ENCODE measurements around the gene SP7. TPM values are rescaled to one million over a fixed set of nuclear protein-coding genes. Genes with fewer than 3 reads are reported as not detected.
"Not testable (repeated sequence)": the region's sequence is repeated elsewhere in the genome, so short reads cannot be mapped to it uniquely, and the experiment has no call there.

SP7 gene
- total RNA-seq, 1 experiment from 2014 or later, result not detected

DNA sequence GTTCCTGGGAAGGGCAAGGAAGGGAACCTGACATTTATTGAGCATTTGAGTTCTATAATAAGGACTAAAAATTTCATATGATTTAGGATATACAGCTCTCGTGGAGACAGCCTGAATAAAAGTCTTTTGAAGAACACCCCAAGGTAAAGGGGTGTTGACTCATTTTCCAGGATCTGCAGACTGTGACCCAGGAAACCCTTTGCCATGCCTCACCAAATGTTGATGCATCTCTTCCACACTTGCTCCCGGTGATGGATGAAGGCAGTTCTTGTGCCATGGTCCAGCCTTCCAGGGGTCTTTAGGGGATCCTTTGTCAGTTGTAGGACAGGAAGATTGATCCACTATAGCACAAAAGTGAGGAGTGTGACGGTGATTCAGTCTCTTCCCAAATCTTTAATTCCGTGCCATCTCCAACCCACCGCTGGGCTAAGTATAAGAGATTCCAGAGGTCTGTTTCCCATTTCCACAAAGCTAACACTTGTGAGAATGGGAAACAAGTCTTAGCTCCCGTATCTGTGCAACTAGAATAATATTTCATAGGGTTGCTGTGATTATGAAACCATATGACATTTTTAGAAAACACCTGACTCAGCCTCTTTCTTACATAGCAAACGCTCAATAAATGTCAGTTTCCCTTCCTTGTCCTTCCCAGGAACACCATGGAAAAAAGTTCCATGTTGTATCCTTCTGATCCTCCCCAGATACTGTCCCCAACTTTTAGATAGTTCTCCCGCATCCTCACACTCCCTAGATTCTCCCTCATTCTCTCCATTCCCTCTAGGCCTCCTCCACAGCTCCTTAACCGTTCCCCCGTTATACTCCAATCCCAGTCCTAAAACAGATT is 15.6 kb downstream of the SP7 start:
- peak; percentile 39 for DNase-seq (ENCODE audit: low read depth)

DNA sequence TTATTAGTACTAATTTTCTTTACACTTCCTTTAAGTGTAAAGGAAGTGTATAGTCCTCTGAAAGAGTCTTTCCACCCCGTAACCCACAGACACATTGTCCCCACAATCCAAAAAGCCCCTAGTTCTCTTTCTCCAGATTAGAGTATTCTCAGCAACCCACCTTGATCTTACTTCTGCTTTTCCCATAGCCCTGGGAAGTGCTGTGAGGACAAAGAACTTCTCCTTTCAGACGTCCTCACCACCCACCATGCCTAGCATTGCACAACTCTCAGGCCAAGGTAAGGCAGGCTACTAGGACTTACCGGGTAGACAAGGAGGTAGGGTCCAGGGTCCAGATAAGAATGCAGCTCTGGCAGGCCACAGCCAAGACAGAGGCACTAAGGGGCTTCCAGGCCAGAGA is 22.2 kb downstream of the SP7 start:
- no peak for DNase-seq (ENCODE audit: low read depth)

DNA sequence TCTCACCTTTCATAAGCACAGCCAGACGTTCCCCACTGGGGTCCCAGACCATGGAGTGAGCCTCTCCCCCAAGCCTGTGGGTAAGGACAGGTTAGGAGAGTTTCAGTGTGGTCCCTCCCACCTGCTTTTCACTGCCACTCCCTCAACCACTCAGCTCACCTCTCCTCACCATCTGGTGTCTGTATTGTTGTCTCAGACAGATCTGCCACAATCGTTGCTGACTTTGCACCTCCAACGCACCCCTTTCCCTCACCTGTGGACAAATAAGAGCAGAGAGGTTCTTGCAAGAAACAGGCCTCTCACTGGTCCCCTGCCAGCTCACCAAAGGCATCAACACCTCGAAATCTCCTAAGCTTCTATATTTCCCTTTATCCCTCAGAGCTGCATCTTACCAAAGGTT is 27.9 kb downstream of the SP7 start:
- DNase-seq (ENCODE audit: low read depth), result no peak

DNA sequence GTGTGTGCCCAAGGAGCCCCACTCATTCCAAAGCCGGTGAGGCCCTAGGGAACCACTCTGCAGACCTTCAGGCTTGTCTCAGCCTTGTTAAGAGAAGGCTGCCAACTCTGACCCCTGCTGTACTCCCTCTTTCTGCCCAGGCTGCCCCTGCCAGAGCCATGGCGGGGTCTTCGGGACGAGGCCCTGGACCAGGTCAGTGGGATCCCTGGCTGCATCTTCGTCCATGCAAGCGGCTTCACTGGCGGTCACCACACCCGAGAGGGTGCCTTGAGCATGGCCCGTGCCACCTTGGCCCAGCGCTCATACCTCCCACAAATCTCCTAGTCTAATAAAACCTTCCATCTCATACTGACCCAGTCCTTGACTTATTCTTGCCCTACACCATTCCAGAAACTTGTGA is 29.3 kb downstream of the SP7 start:
- DNase-seq (ENCODE audit: low read depth), result no peak

DNA sequence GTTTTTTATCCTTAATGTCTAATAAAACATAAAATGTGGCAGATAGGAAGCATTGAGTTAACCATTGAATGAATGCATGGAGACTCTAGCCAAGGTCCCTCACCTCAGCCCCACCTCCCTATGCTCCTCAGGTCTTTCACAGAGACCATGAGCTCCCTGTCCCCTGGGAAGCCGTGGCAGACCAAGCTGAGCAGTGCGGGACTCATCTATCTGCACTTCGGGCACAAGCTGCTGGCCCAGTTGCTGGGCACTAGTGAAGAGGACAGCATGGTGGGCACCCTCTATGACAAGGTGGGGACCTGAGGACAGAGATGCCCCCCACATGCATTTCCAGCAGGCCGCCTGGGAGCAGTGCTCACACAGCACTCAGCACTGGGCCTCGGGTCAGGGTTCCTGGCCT is 33.3 kb downstream of the SP7 start:
- DNase-seq (ENCODE audit: low read depth), result no peak

DNA sequence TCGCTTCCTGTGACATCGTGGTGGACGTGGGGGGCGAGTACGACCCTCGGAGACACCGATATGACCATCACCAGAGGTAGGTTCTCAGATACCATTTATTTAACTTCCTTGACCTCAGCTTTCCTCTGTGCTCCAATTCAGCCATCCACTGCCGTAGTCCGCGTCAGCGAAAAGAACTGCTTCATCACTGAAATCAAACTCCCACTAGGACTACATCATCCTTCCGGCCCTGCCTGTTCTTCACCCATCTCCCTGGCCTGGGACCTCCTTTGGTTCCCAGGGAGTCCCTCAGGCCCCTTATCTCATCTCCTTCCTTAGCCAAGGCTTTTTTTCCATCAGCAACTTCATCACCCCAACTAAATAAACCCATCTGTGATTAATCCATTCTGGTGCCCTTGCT is 36.0 kb downstream of the SP7 start:
- peak; percentile 51 for DNase-seq (ENCODE audit: low read depth)

DNA sequence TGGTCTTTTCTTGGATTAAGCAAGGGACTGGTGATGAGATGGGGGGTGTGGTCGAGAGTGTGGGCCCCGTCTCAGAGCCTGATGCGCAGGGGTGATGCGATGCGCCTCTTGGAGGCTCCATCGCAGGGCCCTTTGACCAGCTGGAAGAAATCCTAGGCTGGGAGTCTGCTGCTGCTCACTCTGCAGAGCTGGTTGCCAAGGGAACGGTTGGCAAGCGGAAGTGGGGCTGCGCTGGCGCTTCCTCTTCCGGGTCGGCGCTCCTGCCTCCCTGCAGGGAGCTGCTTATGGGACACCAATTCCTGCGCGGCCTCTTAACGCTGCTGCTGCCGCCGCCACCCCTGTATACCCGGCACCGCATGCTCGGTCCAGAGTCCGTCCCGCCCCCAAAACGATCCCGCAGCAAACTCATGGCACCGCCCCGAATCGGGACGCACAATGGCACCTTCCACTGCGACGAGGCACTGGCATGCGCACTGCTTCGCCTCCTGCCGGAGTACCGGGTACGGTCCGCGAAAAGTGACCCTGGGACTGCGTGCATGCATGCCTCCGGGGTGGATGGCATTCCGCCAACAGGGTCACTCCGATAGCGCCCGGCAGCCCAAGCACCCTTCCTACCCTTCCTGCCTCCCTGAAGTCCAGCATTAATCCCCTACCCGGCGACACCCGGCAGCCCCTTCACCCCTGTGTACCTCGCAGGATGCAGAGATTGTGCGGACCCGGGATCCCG is 36.5 kb downstream of the SP7 start, which contains the start of gene MYG1:
Gene MYG1 (plus strand): TSS at position 242 of the 727 bp plus-strand sequence. CDS start 43 bp downstream, at position 285.
- DNase-seq (ENCODE audit: low read depth), result peak; percentile 90

DNA sequence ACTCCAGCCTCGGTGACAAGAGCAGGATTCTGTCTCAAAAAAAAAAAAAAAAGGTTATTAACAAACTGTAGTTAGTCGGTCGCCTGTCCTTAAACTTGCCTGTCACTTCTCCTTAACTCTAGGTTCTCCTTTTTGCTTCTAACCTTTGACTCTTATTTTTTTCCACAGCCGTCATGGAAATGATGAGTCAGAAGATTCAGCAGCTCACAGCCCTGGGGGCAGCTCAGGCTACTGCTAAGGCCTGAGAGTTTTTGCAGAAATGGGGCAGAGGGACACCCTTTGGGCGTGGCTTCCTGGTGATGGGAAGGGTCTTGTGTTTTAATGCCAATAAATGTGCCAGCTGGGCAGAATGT is 37.1 kb downstream of the SP7 start:
- peak; percentile 92 for DNase-seq (ENCODE audit: low read depth)

DNA sequence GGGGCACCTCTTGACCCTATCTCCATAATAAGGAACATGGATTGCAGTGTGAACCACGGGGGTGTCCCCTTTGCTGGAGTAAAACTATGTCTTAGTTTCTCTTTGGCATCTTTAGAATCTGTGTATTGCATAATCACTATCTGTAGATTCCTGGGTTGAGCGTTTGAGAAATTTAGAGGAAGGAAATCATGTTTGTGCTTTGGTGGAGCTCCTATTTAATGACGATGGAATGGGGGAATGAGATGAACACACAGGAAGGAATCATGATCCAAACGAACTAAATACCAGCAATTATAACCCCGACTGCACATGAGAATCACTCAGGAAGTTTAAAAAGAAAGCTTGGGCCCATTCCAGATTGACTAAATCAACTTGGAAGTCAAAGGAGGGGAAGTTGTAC is 38.0 kb downstream of the SP7 start:
- peak; percentile 86 for DNase-seq (ENCODE audit: low read depth)

DNA sequence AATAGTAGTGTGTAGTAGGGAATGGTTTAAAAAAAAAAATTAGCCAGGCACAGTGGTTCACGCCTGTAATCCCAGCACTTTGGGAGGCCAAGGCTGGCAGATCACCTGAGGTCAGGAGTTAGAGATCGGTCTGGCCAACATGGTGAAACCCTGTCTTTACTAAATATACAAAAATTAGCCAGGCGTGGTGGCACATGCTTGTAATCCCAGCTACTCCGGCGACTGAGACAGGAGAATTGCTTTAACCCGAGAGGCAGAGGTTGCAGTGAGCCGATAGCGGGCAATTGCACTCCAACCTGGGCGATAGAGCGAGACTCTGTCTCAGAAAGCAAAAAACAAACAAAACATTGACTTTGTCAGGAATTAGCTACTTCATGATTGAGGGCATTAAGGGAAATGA is 39.0 kb downstream of the SP7 start:
- not testable (repeated sequence) for DNase-seq (ENCODE audit: low read depth)

DNA sequence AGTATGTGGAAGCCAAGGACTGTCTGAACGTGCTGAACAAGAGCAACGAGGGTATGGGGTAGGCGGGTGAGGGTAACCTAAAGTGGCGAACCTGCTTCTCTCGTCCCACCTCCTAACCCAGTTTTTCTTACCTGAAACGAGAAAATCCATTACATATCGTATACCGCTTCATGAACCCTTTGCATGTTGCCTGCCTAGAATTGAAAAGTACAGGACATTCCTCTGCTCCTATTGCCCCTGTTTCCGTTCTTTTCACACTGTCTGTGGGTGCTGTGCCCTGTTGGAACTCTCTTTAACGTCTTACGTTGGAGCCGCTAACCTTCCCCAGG is 40.3 kb downstream of the SP7 start:
- no peak for DNase-seq (ENCODE audit: low read depth)

DNA sequence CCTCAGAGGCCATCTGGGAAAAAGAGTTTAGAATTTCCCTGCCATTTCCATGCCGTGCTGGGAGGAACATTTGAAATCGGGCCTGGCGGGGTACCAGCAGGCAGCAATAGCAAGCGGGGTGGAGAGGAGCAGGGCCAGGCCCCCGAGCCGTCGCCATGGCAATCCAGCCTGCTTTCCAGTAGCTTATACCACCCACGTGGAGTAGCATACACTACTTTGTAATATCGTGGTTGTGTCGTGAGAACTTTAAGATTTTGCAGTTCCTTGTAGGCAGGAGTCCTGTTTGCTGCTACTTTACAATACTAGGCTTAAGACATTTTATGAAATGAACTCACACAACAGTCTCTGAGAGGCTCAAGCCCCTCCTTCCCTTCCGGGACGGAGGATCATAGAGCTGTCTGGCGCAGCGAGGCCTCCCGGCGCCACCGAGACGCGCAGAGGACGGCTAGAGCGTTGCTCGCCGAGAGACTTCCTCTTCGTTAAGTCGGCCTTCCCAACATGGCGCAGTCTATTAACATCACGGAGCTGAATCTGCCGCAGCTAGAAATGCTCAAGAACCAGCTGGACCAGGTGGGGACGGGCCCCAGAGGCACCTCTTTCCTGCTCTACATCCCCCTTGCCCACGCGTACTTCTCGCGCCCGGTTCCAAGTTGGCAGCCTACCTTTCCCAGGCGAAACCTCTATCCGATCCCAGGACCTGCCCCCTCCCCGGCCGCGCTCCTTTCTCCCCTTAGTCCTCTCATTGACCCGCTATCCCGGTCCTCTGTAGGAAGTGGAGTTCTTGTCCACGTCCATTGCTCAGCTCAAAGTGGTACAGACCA is 40.9 kb downstream of the SP7 start, which contains the start of gene PFDN5:
Gene PFDN5 (plus strand): TSS at position 473 of the 821 bp plus-strand sequence. CDS start 26 bp downstream, at position 499.
- peak; percentile 88 for DNase-seq (ENCODE audit: low read depth)

DNA sequence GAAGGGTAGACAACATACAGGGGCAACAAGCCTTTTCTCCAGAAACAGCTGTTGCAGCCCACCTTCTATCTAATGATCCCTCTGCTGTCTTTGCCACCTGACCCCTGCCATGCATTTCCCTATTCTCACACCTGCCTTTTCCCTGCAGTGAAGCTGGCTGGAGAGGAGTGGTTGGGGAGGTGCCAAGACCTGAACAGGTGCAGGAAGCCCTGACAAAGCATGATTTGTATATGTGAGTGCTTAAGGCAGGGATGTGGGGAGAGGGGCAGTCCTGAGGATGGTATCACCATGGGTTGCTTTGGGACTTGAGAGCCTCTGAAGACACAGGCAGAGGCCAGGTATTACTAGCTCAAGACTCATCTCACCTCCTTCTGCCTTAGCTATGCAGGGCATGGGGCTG is 43.7 kb downstream of the SP7 start:
- no peak for DNase-seq (ENCODE audit: low read depth)

DNA sequence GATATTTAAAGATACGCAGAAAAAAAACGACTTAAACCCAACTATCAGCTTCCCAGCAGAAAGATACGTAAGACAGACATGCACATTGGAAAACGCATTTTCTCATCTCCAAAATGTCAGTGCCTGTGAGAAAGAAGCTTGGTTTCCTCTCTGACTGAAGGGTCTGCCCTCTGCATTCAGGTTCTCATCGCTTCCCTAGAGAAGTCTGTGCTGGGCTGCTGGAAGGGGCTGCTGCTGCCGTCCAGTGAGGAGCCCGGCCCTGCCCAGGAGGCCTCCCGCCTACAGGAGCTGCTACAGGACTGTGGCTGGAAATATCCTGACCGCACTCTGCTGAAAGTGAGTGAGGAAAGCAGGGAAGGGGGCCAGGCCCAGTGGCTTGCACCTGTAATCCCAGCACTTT is 45.5 kb downstream of the SP7 start:
- DNase-seq (ENCODE audit: low read depth), result no peak

DNA sequence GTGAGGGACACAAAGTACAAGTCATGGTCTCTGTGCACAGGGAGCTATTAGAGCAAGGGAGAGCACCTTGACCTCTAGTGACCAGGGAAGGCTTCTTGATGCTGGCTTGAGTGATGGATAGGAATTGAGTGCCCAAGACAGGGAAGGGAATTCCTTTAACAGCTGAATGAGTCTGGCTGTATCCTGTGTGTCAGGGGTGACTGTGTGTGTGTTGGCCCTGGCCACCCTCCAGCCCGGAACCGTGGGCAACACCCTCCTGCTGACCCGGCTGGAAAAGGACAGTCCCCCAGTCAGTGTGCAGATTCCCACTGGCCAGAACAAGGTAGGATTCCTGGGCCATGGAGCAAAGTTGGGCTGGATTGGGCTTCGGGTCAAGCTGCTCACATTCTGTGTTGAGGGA is 46.3 kb downstream of the SP7 start:
- peak; percentile 32 for DNase-seq (ENCODE audit: low read depth)

DNA sequence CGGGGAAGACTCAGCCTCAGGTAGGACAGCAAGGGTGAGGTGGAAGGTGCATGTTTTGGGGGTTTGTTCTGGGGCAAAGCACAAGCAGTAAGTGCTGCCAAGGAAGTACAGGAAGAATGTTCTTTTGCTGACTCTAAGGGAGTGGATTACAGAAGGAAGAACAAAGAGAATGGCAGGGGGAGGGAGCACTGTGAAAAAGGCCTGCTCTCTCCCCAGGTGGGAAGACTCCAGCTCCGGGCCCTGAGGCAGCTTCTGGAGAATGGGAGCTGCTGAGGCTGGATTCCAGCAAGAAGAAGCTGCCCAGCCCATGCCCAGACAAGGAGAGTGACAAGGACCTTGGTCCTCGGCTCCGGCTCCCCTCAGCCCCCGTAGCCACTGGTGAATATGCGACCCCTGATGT is 47.8 kb downstream of the SP7 start:
- no peak for DNase-seq (ENCODE audit: low read depth)

DNA sequence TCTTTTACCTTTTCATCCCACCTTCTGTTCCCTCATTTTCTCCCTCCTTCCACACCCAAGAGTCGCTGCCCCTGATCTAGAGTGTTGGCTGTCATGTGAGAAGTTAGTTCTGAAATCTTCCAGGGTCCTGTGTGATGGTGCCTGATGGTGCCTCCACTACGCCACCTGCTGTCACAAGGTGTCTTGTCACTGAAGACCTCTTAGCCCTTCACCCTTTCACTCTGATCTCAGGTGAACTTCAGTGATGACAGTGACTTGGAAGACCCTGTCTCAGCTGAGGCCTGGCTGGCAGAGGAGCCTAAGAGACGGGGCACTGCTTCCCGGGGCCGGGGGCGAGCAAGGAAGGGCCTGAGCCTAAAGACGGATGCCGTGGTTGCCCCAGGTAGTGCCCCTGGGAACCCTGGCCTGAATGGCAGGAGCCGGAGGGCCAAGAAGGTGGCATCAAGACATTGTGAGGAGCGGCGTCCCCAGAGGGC is 48.4 kb downstream of the SP7 start:
- DNase-seq (ENCODE audit: low read depth), result peak; percentile 45

DNA sequence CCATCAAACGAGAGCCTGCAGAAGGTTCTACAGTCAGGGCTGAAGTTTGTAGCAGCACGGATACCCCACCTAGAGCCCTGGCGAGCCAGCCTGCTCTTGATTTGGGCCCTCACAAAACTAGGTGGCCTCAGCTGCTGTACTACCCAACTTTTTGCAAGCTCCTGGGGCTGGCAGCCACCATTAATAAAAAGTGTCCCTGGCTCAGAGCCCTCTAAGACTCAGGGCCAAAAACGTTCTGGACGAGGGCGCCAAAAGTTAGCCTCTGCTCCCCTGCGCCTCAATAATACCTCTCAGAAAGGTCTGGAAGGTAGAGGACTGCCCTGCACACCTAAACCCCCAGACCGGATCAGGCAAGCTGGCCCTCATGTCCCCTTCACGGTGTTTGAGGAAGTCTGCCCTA is 49.7 kb downstream of the SP7 start:
- no peak for DNase-seq (ENCODE audit: low read depth)

DNA sequence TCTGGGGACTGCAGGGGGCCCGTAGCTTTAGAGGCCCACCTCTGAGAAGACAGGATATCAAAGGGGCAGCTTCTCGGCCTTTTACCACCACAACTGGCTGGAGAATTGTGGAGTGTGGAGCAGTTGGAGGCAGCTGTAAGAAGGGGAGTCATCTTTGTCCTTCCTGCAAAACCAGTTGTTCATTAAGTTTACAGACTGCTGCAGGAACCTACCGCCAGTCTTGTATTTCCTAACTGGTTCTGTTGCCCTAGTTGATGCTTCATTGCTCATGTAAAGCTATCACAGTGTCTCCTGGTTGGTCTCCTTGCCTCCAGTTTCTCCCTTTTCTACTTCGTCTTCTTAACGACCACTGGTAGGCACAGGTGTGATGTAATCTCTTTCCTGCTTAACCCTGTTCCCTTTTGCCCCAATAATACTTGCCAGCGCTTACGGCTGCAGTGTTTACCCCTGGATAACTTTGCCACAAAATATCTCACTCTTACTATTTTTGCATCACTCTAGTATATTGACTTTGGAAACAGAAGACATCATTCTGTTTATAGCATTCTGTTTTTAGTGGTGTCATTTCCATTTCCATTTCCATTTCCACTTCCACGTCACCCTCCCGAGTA is 56.2 kb downstream of the SP7 start:
- no peak for DNase-seq (ENCODE audit: low read depth)

DNA sequence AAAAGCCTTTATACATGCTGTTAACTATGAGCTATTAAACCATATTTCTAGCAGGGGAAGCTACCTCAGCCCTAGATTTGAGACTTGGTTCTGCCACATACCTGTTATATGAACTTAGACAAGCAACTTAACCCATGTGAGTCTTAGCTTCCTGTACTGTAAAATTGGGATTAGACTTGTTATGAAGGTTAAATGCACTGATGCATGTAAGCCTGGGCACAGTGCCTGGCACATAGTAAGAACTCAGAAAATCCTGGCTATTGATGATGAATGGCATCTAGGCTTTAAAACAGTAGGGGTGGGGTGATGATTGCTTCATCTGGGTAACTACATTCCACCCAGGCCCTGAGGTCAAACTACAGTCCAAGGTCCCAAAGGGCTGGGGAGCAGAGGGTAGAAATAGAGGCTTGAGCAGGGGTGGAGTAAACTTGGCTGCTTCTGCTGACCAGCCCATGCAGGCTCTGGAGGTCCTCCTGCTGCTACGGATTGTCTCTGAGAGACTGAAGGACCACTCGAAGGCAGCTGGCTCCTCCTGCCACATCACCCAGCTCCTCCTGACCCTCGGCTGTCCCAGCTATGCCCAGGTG is 56.8 kb downstream of the SP7 start:
- DNase-seq (ENCODE audit: low read depth), result no peak

DNA sequence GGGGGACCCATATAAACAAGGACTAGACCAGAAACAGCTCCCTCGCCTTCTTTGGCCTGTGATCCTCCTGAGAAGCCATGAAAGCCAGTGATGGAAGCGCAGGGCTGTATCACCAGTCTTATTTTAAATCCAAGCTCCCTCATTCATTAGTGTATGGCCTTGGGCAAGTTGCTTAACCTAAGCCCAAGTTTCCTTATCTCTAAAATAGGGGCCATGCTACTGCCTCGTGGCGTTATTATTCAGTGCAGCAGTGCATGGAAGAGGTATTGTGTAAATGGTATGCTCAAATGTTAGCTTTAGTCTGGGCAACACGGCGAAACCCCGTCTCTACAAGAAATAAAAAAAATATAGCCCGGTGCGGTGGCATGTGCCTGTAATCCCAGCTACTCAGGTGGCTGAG is 58.2 kb downstream of the SP7 start:
- DNase-seq (ENCODE audit: low read depth), result no peak

Data from M059J (cell line).